HFF-Myc (cell line): ENCODE measurements around the gene IRAK2.

Source experiments
- DNase-seq: peaks from one replicate; pipeline ENCODE4 v3.0.0-alpha.2; 2011; ENCODE audit warnings: low read depth; ENCODE audit errors: extremely low read depth
- H3K4me3 ChIP-seq: replicated peaks from 2 replicates; pipeline ENCODE4 v1.5.1; 2011; ENCODE audit warnings: low read depth, mild to moderate bottlenecking, control low read depth, low read length
- CTCF ChIP-seq: IDR thresholded peaks from 2 replicates; pipeline ENCODE4 v1.5.1; 2012; ENCODE audit warnings: mild to moderate bottlenecking, low read depth, low read length, control low read depth; ENCODE audit errors: missing control alignments

IRAK2 gene

GRCh38 chr3:10253731-10254130 lies 89.0 kb downstream of the IRAK2 start:
- no peak for TF ChIP-seq CTCF
- H3K4me3 ChIP-seq = no peak overlapping the region
- DNase-seq = no peak

GRCh38 chr3:10255835-10256234 lies 91.1 kb downstream of the IRAK2 start:
- no peak for DNase-seq
- H3K4me3 ChIP-seq = no peak overlapping the region
- TF ChIP-seq CTCF = no peak

GRCh38 chr3:10259036-10259435 lies 94.3 kb downstream of the IRAK2 start:
- TF ChIP-seq CTCF = no peak
- H3K4me3 ChIP-seq = no peak overlapping the region
- DNase-seq = no peak

GRCh38 chr3:10259798-10260197 lies 95.1 kb downstream of the IRAK2 start:
- no peak overlapping the region for H3K4me3 ChIP-seq
- DNase-seq = no peak
- no peak for TF ChIP-seq CTCF

- no peak overlapping the region for H3K4me3 ChIP-seq
- no peak for TF ChIP-seq CTCF
- DNase-seq = no peak
Observed at GRCh38 chr3:10260211-10260701, 95.5 kb downstream of the IRAK2 start.

- no peak overlapping the region for H3K4me3 ChIP-seq
- TF ChIP-seq CTCF = no peak
- DNase-seq = no peak
Observed at GRCh38 chr3:10262027-10262426, 97.3 kb downstream of the IRAK2 start.

- TF ChIP-seq CTCF = peak; percentile 46
- DNase-seq = no peak
- H3K4me3 ChIP-seq = no peak overlapping the region
Observed at GRCh38 chr3:10263646-10264363, 99.1 kb downstream of the IRAK2 start.
